ENCODE data around the gene UTF1.

The UTF1 gene

GRCh38 chr10:133198621-133199487, 31.2 kb upstream of the UTF1 start:
- DNase-seq (ENCODE audit: low spot score): no peak
- H3K9me3 ChIP-seq (ENCODE audit: severe bottlenecking): no peaks in the 10 kb centered on the region

GRCh38 chr10:133199488-133199885, 30.5 kb upstream of the UTF1 start:
- H3K4me1 ChIP-seq (ENCODE audit: insufficient read depth, poor library complexity, severe bottlenecking): no peaks in the 10 kb centered on the region

More at GRCh38 chr10:133198621-133199487, 31.2 kb upstream of the UTF1 start:
- Histone ChIP-seq H3K36me3 (ENCODE audit: low read depth) (no peaks in the 10 kb centered on the region), H3K27ac (ENCODE audit: poor library complexity, severe bottlenecking) (no peak overlapping the region), H3K4me1 (ENCODE audit: insufficient read depth, poor library complexity, severe bottlenecking) (no peaks in the 10 kb centered on the region), H3K4me3 (ENCODE audit: severe bottlenecking) (no peak overlapping the region), H3K27me3 (ENCODE audit: insufficient read depth, poor library complexity, severe bottlenecking) (no peaks in the 10 kb centered on the region)
- TF ChIP-seq CTCF (IDR thresholded peaks at IDR 0.05; ENCODE audit: poor library complexity, severe bottlenecking): no peak
- no peak for ATAC-seq (ENCODE audit: low read depth)

GRCh38 chr10:133199992-133200611, 29.9 kb upstream of the UTF1 start:
- H3K36me3 ChIP-seq (ENCODE audit: low read depth): no peaks in the 10 kb centered on the region
- no peak for ATAC-seq (ENCODE audit: low read depth)
- H3K9me3 ChIP-seq (ENCODE audit: severe bottlenecking): no peaks in the 10 kb centered on the region
- no peaks in the 10 kb centered on the region for H3K4me1 ChIP-seq (ENCODE audit: insufficient read depth, poor library complexity, severe bottlenecking)
- H3K27ac ChIP-seq (ENCODE audit: poor library complexity, severe bottlenecking): no peak overlapping the region
- H3K4me3 ChIP-seq (ENCODE audit: severe bottlenecking): no peak overlapping the region
- DNase-seq (ENCODE audit: low spot score): no peak
- TF ChIP-seq CTCF (IDR thresholded peaks at IDR 0.05; ENCODE audit: poor library complexity, severe bottlenecking): no peak
- no peaks in the 10 kb centered on the region for H3K27me3 ChIP-seq (ENCODE audit: insufficient read depth, poor library complexity, severe bottlenecking)

More at GRCh38 chr10:133199488-133199885, 30.5 kb upstream of the UTF1 start:
- no peak overlapping the region for H3K4me3 ChIP-seq (ENCODE audit: severe bottlenecking)
- no peak overlapping the region for H3K27ac ChIP-seq (ENCODE audit: poor library complexity, severe bottlenecking)
- no peak for TF ChIP-seq CTCF (IDR thresholded peaks at IDR 0.05; ENCODE audit: poor library complexity, severe bottlenecking)
- H3K27me3 ChIP-seq (ENCODE audit: insufficient read depth, poor library complexity, severe bottlenecking): no peaks in the 10 kb centered on the region
- H3K9me3 ChIP-seq (ENCODE audit: severe bottlenecking): no peaks in the 10 kb centered on the region
- no peaks in the 10 kb centered on the region for H3K36me3 ChIP-seq (ENCODE audit: low read depth)
- no peak for DNase-seq (ENCODE audit: low spot score)
- no peak for ATAC-seq (ENCODE audit: low read depth)

- no peaks in the 10 kb centered on the region for H3K36me3 ChIP-seq (ENCODE audit: low read depth)
- no peak for DNase-seq (ENCODE audit: low spot score)
- no peaks in the 10 kb centered on the region for H3K9me3 ChIP-seq (ENCODE audit: severe bottlenecking)
- no peak for ATAC-seq (ENCODE audit: low read depth)
- no peak overlapping the region for H3K4me3 ChIP-seq (ENCODE audit: severe bottlenecking)
- no peak overlapping the region for H3K27ac ChIP-seq (ENCODE audit: poor library complexity, severe bottlenecking)
- no peak for TF ChIP-seq CTCF (IDR thresholded peaks at IDR 0.05; ENCODE audit: poor library complexity, severe bottlenecking)
- H3K4me1 ChIP-seq (ENCODE audit: insufficient read depth, poor library complexity, severe bottlenecking): no peaks in the 10 kb centered on the region
- no peaks in the 10 kb centered on the region for H3K27me3 ChIP-seq (ENCODE audit: insufficient read depth, poor library complexity, severe bottlenecking)
Observed at GRCh38 chr10:133200621-133201031, 29.4 kb upstream of the UTF1 start.

Data from RWPE2 (cell line).